ENCODE results near the gene CERT1.

DNA sequence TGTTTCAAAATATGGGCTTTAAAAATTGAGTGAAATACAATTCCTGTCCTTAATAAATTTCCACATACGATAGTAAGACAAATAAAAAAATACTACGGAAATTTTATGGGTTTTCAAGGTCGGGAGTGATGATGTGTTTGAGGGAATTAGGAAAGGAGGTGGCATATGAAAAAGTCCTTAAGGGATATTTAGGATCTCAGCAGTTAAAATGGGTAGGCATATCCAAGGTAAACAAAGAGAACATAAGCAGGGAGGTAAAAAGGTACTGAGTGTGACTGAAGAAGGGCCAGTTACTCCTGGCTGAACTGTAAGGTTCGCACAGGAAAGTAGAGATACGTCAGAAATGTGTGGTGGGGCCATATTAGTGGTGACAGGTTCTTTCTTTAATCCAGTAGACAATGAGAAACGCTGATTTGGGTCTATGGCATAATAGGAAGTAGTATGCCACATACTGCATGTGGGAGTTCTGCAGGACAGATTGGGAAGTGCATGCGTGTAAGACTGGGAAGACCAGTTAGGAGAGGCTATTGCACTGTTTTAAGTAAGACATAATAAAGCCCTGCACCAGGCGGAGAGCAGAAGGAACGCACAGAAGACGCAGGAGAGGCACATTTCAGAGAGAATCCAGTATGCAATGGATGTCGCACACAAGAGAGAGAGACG is 175.3 kb downstream of the CERT1 start:
- TF ChIP-seq POLR2A (IDR thresholded peaks at IDR 0.05; ENCODE audit: low read depth, low read length) (no peak), TAF1 (IDR thresholded peaks at IDR 0.05; ENCODE audit: low read depth, low read length) (no peak), POLR2AphosphoS5 (IDR thresholded peaks at IDR 0.05; ENCODE audit: low read depth, low read length) (no peak), POU2F2 (IDR thresholded peaks at IDR 0.05; ENCODE audit: low read depth, low read length) (no peak), SPI1 (IDR thresholded peaks at IDR 0.05; ENCODE audit: low read depth, low read length) (no peak), PAX5 (IDR thresholded peaks at IDR 0.05; ENCODE audit: insufficient read depth, low read length, severe bottlenecking) (no peak)

Measured in GM12891 (cell line).